Activated CD8-positive, alpha-beta memory T cell treated with anti-CD3 and anti-CD28 coated beads, Interleukin-2, amount 50 U/mL, for 48 hours (primary cell): ENCODE data around the gene NCS1.

ENCODE experiments used
- DNase-seq: peaks from one replicate; pipeline ENCODE4 v3.0.0-alpha.2; 2020

The NCS1 gene

GRCh38 chr9:130215341-130216119 is 43.3 kb downstream of the NCS1 start:
- DNase-seq, result no peak

GRCh38 chr9:130217838-130218237 is 45.6 kb downstream of the NCS1 start:
- DNase-seq, result no peak

- DNase-seq, result no peak
Measured at GRCh38 chr9:130219661-130220096, 47.5 kb downstream of the NCS1 start.

GRCh38 chr9:130220352-130220751 is 48.1 kb downstream of the NCS1 start:
- no peak for DNase-seq

GRCh38 chr9:130222833-130223232 is 50.6 kb downstream of the NCS1 start:
- no peak for DNase-seq

- DNase-seq, result no peak
Measured at GRCh38 chr9:130225071-130225470, 52.9 kb downstream of the NCS1 start.

GRCh38 chr9:130225586-130225985 is 53.4 kb downstream of the NCS1 start:
- DNase-seq, result no peak

GRCh38 chr9:130226112-130226511 is 53.9 kb downstream of the NCS1 start:
- no peak for DNase-seq

- no peak for DNase-seq
Measured at GRCh38 chr9:130227833-130228232, 55.6 kb downstream of the NCS1 start.

- no peak for DNase-seq
Measured at GRCh38 chr9:130229759-130230158, 57.6 kb downstream of the NCS1 start.

- DNase-seq, result no peak
Measured at GRCh38 chr9:130230631-130231030, 58.4 kb downstream of the NCS1 start.

GRCh38 chr9:130232899-130233586 is 60.8 kb downstream of the NCS1 start:
- DNase-seq, result no peak

GRCh38 chr9:130233587-130233945 is 61.4 kb downstream of the NCS1 start:
- DNase-seq, result no peak

- no peak for DNase-seq
Measured at GRCh38 chr9:130234340-130235260, 62.4 kb downstream of the NCS1 start.

- peak; percentile 92 for DNase-seq
Measured at GRCh38 chr9:130235558-130236435, 63.6 kb downstream of the NCS1 start.

- DNase-seq, result no peak
Measured at GRCh38 chr9:130236436-130236985, 64.3 kb downstream of the NCS1 start.

GRCh38 chr9:130237076-130237475 is 64.9 kb downstream of the NCS1 start:
- no peak for DNase-seq

GRCh38 chr9:130237763-130238524 is 65.7 kb downstream of the NCS1 start:
- no peak for DNase-seq

- no peak for DNase-seq
Measured at GRCh38 chr9:130239363-130239695, 67.1 kb downstream of the NCS1 start.

GRCh38 chr9:130239741-130240241 is 67.6 kb downstream of the NCS1 start:
- DNase-seq, result peak; percentile 71
